ENCODE data around the gene TTLL11.

DNA sequence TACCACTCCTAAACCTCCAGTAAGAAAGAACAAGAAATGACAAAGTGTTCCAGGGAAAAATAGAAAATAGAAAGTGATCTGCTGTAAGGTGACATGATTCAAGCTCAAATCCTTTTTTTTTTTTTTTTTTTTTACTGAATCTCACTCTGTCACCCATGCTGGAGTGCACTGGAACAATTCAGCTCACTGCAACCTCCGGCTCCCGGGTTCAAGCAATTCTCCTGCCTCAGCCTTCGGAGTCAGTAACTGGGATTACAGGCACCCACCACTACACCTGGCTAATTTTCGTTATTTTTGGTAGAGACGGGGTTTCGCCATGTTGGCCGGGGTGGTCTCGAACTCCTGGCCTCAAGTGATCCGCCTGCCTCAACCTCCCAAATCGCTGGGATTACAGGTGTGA lies 35.9 kb downstream of the TTLL11 start:
- TF ChIP-seq, protein P1, sequence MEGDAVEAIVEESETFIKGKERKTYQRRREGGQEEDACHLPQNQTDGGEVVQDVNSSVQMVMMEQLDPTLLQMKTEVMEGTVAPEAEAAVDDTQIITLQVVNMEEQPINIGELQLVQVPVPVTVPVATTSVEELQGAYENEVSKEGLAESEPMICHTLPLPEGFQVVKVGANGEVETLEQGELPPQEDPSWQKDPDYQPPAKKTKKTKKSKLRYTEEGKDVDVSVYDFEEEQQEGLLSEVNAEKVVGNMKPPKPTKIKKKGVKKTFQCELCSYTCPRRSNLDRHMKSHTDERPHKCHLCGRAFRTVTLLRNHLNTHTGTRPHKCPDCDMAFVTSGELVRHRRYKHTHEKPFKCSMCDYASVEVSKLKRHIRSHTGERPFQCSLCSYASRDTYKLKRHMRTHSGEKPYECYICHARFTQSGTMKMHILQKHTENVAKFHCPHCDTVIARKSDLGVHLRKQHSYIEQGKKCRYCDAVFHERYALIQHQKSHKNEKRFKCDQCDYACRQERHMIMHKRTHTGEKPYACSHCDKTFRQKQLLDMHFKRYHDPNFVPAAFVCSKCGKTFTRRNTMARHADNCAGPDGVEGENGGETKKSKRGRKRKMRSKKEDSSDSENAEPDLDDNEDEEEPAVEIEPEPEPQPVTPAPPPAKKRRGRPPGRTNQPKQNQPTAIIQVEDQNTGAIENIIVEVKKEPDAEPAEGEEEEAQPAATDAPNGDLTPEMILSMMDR (IDR thresholded peaks at IDR 0.05; ENCODE audit: insufficient read depth, low read depth, low read length): no peak
- TF ChIP-seq EZH2 (IDR thresholded peaks at IDR 0.05; ENCODE audit: insufficient read depth, low read length): no peak
